ENCODE results near the gene RPL12.
A peak's percentile ranks its signal among the peaks of the same experiment; 100 is the strongest.
"Not testable (repeated sequence)": the region's sequence is repeated elsewhere in the genome, so short reads cannot be mapped to it uniquely, and the experiment has no call there.

RPL12 gene

DNA sequence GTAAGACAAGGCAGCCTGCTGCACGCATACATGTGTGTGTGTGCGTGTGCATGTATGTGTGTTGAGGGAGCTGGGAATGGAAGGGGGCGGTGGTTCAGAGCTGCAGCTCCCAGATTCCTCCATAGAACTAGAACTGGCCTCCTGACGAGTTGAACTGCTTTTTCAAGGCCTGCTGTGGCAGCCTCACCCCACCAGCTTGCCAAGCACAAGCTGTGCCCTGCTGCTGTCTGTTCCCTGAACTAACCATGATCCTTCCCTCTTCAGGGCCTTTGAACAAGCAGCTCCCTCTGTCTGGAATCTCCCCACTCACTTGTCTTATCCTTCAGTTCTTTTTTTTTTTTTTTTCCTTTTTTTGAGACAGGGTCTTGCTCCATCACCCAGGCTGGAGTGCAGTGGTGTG lies 22.7 kb upstream of the RPL12 start:
- DNase-seq (ENCODE audit: low read depth, low spot score), result no peak
- no peak overlapping the region for H3K4me3 ChIP-seq (ENCODE audit: low read length)

GRCh38 chr9:127473501-127473900 lies 22.3 kb upstream of the RPL12 start:
- no peak overlapping the region for H3K4me3 ChIP-seq (ENCODE audit: low read length)
- DNase-seq (ENCODE audit: low read depth, low spot score), result no peak

DNA sequence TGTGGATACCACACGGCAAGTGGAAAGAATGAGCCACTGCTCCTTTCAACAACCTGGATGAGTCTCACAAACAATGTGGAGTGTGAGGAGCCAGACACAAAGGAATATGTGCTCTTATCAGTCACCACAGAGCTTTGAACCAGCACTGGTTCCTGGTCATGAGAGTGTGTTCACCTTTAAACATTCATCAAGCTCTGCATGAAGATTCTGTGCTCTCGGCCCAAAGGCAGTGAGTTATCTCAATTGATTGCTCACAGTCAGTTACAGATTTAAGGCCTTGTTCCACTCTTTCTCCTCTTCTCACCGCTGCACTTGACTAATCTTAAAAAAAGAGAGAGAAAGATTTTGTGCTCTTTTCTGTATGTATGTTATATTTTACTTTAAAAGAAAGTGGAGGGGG lies 19.5 kb upstream of the RPL12 start:
- no peak for DNase-seq (ENCODE audit: low read depth, low spot score)
- H3K4me3 ChIP-seq (ENCODE audit: low read length), result no peak overlapping the region

GRCh38 chr9:127467621-127468020 lies 16.4 kb upstream of the RPL12 start:
- no peak for DNase-seq (ENCODE audit: low read depth, low spot score)
- no peak overlapping the region for H3K4me3 ChIP-seq (ENCODE audit: low read length)

- not testable (repeated sequence) for H3K4me3 ChIP-seq (ENCODE audit: low read length); DNase-seq (ENCODE audit: low read depth, low spot score)
These were observed 15.3 kb upstream of the RPL12 start for GRCh38 chr9:127466407-127466917.

GRCh38 chr9:127463911-127464310 lies 12.7 kb upstream of the RPL12 start:
- no peak overlapping the region for H3K4me3 ChIP-seq (ENCODE audit: low read length)
- no peak for DNase-seq (ENCODE audit: low read depth, low spot score)

DNA sequence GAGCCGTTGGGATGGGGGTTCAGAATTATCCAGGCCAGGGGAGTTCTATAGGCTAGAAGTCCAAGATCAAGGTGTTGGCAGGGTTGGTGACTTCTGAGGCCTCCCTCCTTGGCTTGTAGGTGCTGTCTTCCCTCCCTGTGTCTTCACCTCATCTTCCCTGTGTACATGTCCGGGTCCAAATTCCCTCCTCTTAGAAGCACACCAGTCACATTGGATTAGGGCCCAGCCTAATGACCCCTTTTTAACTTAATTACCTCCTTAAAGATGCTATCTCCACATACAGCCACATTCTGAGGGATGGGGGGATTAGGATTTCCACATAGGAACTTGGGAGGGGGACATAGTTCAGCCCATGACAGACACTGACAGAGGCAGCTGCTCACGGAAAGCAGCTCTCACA lies 12.2 kb upstream of the RPL12 start:
- H3K4me3 ChIP-seq (ENCODE audit: low read length), result no peak overlapping the region
- DNase-seq (ENCODE audit: low read depth, low spot score), result no peak

DNA sequence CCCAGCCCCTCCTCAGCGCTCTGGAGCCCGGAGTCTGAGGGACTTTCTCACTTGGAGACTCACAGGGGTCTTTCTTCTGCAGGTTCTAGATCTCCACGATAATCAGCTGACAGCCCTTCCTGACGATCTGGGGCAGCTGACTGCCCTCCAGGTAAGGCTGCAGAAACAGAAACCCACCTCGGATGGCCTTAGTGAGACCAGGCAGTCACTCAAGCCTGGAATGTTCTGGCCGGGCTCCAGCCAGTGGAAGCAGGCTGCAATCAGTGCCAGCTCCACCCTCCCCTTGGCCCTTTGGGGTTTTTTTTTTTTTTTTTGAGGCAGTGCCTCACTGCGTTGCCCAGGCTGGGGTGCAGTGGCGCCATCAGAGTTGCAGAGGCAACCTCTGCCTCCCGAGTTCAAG lies 7.7 kb upstream of the RPL12 start:
- H3K4me3 ChIP-seq (ENCODE audit: low read length), result no peak overlapping the region
- no peak for DNase-seq (ENCODE audit: low read depth, low spot score)

- no peak for DNase-seq (ENCODE audit: low read depth, low spot score)
- H3K4me3 ChIP-seq (ENCODE audit: low read length), result no peak overlapping the region
These were observed 6.1 kb upstream of the RPL12 start for GRCh38 chr9:127457191-127457878.

- no peak for DNase-seq (ENCODE audit: low read depth, low spot score)
These were observed 4.3 kb upstream of the RPL12 start for GRCh38 chr9:127455324-127455992.

DNA sequence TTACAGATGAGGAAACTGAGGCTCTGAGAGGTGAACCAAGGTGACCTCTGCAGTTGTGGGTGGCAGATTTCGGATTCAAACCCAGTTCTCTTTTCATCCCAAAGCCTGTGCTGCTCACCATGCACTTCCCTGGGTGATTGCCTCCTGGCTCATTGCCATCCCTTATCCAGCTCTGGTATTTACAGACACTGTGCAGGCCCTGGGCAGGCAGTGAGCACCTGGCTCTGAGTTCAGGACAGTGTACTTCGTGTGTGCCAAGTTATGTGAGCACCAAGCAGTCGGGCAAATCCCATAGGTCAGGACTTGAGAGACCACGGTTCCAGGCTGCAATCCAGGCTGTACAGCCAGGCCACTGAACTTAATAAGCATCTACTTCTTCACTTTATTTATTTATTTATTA lies 1.5 kb upstream of the RPL12 start:
- H3K4me3 ChIP-seq (ENCODE audit: low read length), result peak overlapping the region; percentile 92
- no peak for DNase-seq (ENCODE audit: low read depth, low spot score)

More at GRCh38 chr9:127455324-127455992, 4.3 kb upstream of the RPL12 start:
- no peak overlapping the region for H3K4me3 ChIP-seq (ENCODE audit: low read length)

DNA sequence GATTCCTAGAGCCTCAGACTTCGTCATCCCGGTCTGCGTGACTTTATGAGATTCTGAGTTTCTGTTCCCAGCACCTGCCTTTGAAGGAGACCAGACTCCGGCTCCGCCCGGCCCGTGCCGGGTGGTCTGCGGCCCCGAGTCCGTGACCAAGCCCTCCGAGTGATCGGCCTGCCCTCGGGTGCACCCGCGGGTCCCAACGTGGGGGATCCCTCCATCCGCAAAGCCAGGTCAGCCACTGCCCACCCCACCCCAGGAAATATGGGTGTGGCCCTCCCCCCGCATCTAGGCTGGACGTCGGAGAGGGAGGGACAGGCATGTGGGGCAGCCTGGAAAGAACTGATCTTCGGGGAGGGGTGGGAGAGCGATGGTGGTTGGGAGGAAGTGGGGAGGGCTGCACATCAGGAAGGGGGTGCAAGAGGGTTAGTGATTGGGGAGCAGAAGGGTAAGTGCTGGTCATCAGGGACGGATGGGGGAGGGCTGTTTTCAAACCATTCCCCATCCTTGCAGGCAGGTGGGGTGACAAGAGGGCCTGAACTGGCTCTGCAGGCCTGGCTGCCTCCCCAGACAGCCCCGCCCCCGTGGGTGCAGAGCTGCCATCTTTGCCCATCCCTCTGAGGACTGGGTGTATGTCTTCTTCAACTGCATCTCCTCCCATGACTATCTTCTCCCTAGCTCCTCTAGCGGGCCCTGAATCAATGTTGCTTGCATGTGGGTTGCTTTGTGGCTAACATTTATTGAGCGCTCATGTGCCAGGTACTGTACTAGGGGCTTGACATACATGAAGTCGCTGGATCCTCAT lies 851 bp upstream of the RPL12 start:
- peak overlapping the region; percentile 92 for H3K4me3 ChIP-seq (ENCODE audit: low read length)
- DNase-seq (ENCODE audit: low read depth, low spot score), result peak; percentile 79

DNA sequence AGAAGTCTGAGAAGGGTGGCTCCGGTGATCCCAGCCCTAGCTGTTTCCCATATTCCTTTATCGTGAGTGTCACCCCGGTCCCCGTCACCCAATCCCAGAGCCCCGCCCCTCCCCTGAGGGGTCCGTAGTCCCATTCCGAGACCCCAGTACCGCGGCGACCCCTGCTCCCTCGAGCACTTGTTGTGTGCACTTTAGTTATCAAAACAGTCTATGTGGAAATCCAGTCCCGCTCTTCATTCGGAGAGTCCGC lies 327 bp upstream of the RPL12 start:
- DNase-seq (ENCODE audit: low read depth, low spot score), result no peak
- H3K4me3 ChIP-seq (ENCODE audit: low read length), result peak overlapping the region; percentile 92

DNA sequence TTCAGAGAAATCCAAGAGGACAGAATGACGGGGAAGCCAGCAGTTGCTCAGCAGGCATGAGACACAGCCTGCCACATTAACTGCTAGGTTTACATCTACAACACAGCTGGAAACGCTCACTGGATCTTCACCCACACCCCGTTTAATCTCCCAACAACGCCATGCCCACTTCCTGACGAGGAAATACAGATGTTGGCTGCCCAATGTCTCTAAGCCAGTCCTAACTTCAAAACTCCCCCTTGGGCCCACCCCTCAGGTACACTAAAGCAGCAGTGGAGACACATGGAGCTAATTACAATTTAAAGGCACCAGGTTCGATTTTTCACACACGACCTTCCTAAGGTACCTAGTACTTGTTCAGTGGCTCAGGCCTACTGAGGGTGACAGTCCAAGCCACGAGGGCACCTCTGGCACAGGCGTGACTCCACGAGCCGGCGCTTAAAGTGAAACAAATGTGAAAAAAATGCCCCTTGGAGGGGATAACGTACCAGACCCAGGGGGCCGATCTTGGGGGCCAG lies 904 bp downstream of the RPL12 start:
- H3K4me3 ChIP-seq (ENCODE audit: low read length), result peak overlapping the region; percentile 92
- DNase-seq (ENCODE audit: low read depth, low spot score), result no peak

DNA sequence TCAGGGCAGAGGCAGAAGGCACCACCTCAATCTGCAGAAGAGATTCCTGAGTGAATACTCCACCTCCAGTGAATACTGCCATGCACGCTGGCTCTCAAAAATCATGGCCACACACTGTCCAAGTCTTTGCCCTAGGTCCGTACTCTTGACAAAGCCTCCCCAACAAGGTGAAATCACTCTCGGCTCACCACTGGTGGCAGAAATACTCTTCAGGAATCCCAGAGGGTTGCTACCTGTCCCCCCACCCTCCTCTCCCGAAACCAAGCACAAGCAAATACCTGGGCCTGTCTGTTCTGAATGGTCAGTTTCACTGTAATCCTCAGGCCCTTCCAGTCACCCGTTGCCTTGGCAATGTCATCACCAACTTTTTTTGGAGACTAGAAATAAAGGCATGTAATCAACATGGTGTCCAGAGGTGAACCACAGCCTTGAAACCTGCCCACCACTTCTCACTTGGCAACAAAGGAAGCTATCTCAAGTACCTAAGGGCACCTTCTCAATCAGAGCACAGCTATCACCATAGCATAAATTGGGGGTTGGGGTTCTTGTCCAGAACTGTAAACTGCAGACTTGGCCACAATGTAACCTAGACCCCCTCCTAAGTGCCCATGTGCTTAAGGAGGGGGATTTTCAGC lies 1.8 kb downstream of the RPL12 start:
- no peak for DNase-seq (ENCODE audit: low read depth, low spot score)
- H3K4me3 ChIP-seq (ENCODE audit: low read length), result peak overlapping the region; percentile 92

- no peak overlapping the region for H3K4me3 ChIP-seq (ENCODE audit: low read length)
- DNase-seq (ENCODE audit: low read depth, low spot score), result no peak
These were observed 2.9 kb downstream of the RPL12 start for GRCh38 chr9:127448112-127448805.

DNA sequence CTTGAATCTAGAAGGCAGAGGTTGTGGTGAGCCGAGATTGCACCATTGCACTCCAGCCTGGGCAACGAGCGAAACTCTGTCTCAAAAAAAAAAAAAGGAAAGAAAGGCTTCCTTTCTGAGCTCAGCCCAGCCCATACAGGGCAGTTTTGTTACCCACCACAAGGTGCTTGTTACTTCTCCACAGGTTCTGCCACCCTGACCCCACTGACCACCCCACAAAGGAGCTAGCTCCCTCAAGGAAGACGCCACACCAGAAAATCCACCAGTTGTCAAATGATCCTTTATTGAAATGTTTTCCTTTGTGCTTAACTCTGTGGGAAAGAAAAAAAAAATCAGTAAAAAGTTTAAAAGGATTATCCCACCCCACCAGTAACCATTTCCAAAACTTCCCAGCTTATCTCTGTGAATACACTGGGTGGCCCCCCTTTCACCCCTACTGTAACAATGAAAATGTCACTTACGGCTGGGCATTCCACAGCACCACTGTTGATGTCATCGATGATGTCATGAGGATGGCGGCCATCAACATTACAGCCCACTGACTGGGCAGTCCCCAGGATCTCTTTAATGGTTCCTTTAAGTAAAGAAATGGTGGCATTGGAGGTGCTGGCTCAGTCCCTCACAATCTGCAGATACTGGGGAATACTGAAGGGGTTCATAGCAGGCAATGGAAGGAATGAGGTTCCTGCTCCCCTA lies 3.6 kb downstream of the RPL12 start:
- no peak for DNase-seq (ENCODE audit: low read depth, low spot score)

GRCh38 chr9:127446713-127447415 lies 4.3 kb downstream of the RPL12 start:
- no peak for DNase-seq (ENCODE audit: low read depth, low spot score)
- H3K4me3 ChIP-seq (ENCODE audit: low read length), result no peak overlapping the region

More for the DNA sequence above, 3.6 kb downstream of the RPL12 start:
- no peak overlapping the region for H3K4me3 ChIP-seq (ENCODE audit: low read length)

Measured in Jurkat, Clone E6-1 (cell line).